Stimulated activated CD8-positive, alpha-beta memory T cell treated with anti-CD3 and anti-CD28 coated beads, Interleukin-7, amount 100 ng/mL, for 24 hours (primary cell): ENCODE measurements around the gene COG5.

ENCODE experiments used
- DNase-seq: peaks from one replicate; pipeline ENCODE4 v3.0.0-alpha.2; 2020; ENCODE audit warnings: low read depth

Gene COG5

DNA sequence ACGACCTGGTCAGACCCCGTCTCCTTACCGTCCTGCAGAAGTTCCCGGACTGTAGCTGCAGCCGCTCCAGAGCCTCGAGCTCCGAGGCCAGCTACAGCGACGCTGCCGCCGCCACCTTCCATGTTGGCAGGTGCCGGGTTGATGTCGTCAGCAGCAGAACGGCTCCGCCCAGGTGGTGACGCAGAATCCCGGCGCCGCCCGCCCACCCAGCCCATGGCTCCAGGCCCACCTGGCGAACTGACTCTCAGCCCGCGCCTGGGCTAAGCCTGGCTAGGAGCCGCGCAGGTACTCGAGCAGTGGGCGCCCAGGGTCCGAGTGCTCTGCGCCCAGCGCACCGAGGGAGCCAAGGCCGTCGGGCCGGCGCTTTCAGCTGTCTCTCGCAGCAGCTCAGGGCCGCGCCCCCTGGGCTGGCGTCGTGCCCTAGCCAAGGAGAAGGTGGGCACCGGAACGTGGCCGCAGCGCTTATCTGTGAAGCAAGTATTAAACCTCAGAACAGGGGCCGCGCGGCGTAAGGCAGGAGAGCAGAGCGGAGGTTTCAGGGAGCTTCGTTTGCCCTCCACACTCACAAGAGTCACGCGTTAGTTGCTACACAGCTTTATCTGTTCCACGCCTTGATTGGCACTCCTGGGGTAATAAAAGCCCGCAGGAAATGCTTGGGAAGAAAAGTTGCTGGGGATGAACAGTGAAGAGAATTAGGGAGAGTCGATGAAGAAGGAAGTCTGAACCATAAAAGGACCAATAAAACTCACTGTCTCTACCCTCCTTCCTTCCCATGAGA lies at the start of gene COG5, which contains the start of gene DUS4L:
TSS of gene COG5 (minus strand) at position 146 of the 778 bp plus-strand sequence. CDS start at position 122, 24 bp downstream.
TSS of gene DUS4L (plus strand) at position 197 of the 778 bp plus-strand sequence. CDS start 3,100 bp downstream, outside the sequence.
- peak; percentile 72 for DNase-seq

DNA sequence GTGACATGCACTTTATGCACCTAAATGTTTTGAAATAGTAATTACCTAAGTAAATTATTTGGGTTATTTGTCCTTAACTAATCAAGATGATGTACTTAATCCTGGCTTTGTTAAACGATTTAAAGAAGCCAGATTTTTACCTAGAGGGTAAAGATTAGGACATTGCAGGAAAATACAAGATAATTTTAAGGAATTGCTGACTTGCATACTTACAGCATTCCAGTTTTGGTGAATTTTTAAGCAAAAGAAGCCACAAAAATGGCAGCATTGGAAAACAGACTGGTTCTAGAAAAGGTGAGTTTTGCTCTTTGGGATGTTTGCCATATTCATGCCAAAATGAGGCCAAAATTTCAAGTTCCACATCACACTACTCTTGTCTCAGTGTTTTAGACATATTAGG lies 49.7 kb upstream of the COG5 start:
- no peak for DNase-seq

DNA sequence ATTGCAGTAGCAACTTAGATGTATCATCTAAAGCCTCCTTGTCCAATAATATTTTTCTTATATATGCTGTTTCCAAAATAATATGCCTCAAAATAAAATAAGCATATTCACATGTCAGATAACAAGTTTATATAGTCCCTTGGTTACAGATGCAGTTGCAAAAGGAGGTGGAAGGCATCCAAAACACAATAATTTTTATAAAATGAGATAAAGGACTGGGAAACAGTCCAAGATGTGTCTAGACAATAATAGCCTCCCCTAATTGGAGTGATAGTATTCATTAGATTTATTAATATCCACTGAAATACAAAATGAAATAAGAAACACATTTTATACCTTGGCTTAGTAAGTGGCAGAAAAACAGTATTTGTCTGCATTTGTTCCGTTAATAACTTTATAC lies 46.6 kb upstream of the COG5 start:
- no peak for DNase-seq

DNA sequence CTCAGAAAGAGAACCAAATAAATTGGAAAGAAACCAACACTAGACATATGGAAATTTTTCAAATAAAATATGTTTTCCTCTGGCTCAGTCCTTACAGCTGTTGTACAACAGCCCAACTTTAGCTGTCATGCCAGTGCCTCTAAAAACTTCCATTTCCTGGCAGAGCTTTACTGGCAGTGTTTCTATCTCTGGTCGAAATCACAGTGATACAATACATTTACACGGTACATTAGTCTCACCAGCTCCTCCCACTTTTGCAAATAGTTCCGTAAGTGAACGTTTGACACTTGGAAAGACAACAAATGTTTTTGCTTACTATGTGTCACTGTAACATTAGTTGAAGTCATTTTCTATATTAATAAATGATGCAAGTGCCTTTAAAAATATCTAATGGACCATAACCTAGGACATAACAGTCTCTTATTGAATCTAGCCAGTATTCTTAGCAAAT lies 46.1 kb upstream of the COG5 start:
- no peak for DNase-seq

DNA sequence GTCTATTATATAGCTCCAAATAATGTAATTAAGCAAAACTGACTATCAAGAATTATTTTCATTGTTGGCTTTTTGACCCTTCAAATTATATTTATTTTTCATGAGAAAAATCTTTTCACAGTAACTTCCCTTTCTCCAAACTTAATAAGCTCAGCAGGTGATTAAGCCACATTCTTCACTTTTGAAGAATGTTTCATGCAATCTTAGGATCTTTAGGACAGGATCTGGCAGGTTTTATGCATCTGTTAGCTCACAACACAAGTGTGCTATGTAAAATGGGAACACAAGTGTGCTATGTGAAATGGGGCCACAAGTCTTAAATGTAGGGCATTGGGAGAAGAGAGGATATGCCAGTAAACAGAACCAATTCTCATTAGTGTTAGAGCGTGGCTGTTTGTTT lies 42.6 kb upstream of the COG5 start:
- DNase-seq = no peak

DNA sequence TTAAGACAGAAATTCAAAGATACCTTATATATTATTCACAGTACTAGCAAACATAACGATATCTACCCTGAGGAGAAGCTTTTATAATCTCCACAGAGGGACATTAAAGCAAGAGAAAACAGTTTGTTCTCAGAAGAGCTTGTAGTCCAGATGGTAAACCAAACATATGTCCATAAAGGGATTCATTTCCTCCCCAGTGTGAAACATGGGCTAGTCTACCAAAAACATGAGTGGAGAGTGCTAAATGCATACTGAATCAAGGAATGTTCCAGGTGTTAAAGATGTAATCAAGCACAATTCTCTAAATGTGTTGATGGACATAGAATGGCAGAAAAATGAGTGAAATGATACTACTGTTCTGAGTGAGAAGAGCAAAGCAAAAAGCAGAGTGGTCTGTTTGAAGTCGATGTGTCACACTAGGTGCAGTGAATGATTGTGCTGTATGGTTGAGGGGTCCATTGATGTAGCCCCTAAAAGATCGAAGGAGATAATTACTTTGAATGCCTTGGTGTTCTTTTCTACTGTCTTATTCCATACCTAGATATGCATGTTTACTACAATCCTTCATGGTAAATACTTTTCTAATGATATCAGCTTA lies 41.6 kb upstream of the COG5 start:
- DNase-seq = no peak

DNA sequence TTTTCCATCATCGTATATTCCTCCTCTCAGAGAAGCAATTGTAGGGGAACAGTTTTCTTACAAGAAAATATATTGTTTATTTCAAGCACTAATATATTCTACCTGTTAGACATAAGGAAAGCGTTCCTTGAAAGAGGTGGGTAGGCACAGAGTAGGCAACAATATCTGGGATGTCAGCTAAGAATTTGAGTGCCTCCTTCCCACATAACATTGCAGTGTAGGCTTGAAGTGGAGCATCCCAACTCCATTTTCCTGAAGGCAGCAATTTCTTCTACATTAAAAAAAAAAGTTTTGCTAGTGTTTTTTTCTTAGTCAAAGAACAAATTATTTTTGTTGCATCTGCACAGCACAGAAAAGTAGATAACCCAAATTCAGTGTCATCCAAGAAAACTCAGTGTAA lies 37.1 kb upstream of the COG5 start:
- no peak for DNase-seq

DNA sequence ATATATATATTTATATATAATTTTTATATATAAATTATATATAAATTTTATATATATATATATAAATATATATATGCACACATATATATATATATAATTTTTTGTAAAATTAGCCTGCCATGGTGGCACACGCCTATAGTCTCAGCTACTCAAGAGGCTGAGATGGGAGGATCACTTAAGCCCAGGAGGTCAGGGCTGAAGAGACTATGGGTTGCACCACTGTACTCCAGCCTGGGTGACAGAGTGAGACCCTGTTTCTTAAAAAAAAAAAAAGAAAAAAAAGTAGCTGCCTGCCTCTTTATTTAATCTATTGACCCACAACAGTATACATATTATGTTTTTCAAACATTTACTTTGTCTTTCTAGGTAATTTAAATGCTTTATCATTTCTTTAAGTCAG lies 35.5 kb upstream of the COG5 start:
- no peak for DNase-seq

DNA sequence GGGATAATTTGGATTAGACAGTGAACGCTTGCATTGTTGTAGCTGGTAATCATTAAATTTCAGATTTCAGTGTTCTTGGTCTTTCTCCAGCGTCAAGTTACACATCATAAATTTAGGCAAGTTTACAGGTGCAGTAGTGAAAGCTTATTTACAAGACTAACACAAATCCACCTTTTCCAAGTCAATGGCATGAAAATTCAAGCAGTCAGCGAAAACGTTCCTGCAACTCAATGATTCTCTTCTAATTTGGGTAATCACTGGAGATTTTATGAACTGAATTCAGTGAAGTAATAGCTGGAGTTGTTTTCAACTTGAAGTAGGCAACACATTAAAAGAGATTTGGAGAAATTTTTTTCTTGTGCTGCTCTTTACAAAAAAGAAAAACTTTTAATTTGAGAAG lies 34.2 kb upstream of the COG5 start:
- no peak for DNase-seq

DNA sequence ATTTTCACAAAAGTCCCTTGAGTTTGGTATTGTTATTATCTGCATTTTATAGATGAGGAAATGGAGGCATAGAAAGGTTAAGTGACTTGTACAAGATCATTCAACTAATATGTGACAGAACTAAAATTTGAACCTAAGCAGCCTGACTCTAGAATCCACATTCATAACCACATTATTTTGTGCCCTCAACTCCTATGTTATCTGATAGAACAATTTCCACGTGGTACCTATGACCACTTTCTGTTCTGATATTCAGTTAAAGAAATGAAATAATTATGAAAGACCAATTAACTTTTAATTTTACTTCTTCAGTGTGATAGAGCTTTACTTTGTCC lies 33.8 kb upstream of the COG5 start:
- no peak for DNase-seq

DNA sequence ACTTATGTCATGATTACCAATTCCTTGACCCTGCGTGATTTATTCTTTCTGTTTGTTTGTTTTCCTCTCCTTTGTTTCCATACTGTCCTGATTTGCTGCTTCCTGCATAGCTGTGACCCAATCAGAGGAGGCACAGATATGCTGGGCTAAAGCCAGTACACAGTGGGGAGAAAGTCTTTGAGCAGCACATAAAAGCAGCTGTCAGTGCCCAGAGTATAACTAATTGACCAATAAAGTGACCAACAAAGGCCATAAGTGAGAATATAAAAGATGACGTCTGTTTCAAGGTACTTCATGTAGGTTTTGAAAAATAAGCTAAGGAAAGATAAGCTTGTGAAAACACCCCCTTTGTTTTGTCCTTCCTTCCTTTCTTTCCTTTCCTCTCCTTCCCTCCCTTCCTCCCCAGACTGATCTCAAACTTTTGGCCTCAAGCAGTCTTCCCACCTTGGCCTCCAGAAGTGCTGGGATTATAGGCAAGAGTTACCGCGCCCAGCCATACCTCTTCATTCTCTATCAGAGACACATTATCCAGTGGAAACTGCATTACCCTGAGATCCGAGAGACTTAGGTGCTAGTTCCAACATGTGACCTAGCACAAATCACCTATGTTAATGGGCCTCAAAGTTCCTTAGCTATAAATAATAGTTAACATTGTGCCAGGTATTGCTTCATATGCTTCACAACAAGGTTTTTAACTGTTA lies 33.3 kb upstream of the COG5 start:
- DNase-seq = no peak

DNA sequence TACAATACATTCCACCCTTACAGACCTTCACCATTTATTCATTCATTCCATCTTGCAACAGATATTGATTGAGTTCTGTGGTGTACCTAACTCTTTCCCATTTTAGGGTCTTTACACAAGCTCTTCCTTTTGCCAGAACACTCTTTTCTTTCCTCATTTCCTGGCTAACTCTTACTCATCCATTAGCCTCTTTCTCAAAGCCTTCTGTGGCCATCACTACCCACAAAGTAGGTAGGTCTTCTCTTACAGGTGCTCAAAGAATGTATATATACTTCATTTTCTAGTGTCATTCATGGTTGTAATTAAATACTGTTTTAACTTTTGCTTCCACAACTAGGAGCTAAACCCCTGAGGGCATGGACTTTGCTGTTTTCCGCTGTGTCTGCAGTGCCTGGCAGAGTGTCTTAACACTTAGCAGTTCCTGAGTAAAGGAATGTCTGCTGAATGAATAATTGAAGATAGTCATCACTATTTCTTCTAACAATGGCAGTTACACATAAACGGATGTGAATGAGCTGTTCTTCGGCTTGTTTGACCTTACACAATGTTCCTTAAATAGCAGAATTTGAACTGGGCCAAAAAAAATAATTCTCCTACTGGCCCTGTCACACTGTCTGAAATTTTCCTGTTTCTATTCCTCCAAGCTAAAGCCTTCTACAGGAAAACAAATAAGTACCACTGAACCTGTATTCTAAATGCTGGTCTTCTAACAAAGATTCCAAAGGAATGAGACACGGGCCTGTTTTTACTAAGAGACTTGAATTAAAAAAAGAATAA lies 31.4 kb upstream of the COG5 start:
- DNase-seq = no peak

DNA sequence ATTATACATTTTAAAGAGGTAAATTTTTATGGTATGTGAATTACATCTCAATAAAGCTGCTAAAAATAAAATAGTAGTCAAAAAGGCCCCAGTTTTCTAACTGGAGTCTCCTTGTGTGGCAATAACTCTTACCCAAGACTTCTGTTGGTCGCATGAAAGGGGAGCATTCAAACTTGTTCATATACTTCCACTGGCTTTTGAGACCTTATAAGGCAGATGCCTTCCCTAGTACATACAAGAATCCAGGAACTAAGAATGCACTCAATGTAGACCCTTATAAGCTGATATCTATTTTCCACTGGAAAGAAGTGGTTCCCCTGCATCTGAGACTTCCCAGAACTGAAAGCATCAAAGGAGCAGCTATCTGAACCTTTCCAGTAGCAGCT lies 29.3 kb upstream of the COG5 start:
- DNase-seq = no peak

DNA sequence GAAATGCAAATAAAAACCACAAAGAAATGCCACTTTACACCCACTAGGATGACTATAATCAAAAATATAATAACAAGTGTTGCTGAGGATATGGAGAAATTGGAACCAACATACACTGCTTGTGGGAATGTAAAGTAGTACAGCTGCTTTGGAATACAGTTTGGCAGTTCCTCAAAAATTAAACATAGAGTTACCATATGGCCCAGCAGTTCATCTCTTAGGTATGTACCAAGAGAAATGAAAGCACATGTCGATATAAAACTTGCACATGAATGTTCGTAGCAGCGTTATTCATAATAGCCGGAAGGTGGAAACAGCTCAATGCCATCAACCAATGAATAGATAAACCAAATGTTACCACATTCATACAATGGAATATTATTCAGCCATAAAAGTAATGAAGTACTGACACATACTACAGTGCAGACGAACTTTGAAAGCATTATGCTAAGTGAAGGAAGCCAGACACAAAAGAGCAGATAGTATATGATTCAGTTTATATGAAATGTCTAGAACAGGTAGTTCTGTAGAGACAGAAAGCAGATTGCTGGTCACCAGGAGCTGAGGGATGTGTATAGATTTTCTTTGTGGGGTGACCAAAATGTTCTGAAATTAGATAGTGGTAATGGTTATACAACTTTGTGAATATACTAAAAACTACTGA lies 28.8 kb upstream of the COG5 start:
- no peak for DNase-seq

DNA sequence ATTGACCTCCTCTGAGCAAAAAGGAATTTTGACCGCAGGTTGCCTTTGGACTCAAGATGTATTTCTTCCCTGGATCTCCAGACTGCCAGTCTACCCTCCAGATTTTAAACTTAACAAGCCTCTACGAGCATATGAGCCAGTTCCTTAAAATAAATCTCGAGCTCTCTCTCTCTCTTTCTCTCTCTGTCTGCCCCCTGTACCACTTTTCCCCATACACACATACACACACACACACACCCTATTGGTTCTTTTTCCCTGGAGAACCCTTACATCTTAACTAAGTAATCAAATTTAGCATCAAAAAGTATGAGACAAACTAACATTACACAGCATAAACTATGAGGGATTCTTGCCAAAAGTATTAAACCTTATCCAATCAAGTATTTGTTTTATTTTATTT lies 27.7 kb upstream of the COG5 start:
- no peak for DNase-seq

DNA sequence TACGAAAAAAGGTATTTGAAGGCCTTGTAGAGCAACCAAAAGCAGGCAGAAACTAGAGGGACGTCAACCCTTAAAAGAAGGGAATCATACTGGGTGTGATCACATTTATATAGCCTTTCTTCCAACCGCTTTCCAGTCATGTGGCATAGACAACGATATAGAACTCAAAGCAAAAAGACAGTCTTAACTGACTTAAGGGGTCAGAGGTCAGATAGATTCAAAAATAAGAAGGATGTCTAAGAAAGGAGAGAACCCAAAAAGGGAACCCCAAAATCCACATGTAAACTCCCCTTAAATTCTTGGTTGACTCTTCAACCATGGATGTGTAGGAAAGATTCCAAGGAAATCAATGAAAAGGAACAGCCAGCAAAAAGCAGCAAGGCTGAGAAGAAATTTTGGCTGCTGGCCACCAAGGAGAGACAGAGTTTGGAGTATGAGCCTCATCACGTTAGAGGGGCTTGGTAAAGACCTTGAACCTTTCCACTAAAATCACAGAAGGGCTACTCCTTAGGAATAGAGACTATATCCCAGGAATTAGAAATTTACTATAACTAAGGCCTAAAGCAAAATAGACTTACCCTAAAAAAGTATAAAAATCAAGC lies 24.9 kb upstream of the COG5 start:
- DNase-seq = no peak

DNA sequence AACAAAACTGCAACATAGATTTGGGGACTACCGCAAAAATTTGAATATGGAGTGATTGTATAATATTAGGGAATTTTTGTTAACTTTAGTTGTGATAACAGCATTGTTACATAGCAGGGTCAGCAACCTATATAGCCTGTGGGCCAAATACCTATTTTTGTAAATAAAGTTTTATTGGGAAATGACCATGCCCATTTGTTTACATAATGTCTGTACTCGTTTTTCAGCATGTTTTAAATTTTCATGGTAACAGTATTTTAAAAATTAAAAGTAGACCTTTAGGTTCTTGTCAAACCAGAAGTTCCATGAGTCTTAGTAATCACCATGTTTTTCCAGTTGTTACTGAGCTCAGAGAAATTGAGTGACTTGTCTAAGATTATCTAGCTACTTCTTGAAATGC lies 21.0 kb upstream of the COG5 start:
- DNase-seq = no peak

DNA sequence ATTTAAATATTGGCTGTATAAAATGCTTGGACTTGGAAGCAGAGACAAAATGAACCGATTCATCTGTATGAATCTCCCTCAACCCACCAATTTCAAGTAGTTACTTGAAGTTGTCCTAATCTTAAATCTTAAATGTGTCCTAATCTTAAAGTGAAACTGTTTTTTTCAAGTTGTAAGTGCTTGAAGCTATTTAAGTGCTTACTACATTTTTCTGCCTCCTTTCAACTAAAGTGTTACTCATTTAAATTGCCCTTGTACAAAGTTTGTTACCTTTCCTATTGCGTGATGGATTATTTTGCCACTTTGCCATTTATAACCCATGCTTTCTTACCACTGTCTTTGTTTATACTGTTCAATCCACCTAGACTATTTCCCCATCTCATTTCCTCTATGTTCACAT lies 19.2 kb upstream of the COG5 start:
- DNase-seq = no peak

DNA sequence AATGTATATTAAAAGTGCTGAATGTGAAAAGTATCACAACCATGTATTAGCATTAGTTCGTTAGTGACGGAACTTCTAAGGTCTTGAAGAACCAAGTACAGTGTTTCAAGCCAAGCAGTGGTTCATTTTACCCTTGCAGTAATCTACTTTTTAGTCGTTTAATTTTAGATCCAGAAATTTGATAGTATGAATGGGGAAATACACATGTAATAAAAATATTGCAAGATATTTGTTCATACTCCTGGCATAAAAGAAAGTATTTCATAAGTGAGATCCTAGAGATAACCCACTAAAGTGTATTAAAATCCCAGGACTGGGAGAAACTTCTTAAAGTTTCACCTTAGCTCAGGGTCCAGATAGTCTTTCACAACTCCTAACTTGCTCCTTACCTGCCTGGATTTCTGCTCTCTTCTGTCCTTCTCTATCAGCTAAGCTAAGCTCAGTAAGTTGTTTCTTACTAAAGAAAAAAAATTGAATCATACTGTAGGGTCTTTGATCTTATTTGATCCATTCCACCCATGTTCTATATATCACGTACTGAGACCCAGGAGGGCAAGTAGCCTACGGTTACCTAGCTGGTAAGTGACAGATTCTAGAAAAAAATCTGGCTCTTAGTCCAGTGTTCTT lies 17.8 kb upstream of the COG5 start:
- no peak for DNase-seq

DNA sequence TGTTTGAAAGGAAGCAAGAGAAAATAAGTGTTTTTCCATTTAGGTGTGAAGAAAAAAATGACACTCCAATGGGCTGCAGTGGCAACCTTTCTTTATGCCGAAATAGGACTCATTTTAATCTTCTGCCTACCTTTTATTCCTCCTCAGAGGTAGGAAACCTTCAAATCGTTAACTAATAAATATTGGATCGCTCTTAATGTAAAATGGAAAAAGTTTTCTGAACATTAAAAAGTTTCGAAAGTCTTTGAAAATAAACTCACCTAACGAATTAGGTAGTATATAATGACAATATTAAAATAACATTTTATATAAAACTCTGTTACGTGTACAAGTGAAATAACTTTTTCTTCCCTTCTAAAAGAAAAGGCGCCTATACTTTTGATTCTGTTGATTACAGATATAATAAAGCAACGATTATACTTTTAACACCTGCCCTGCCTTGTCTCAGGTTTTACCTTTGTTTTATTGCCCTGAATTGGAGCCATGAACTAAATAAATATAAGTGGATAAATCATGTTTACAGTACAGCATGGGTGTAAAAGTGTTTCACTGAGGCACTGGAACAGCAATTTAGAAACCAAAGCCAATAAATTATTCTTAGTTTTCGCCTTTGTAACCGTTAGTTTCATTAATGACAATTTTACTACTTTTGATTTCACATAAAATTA lies 17.1 kb upstream of the COG5 start:
- DNase-seq = no peak
